Measurements from ENCODE around the gene THBS2.

- TF ChIP-seq, protein P1, sequence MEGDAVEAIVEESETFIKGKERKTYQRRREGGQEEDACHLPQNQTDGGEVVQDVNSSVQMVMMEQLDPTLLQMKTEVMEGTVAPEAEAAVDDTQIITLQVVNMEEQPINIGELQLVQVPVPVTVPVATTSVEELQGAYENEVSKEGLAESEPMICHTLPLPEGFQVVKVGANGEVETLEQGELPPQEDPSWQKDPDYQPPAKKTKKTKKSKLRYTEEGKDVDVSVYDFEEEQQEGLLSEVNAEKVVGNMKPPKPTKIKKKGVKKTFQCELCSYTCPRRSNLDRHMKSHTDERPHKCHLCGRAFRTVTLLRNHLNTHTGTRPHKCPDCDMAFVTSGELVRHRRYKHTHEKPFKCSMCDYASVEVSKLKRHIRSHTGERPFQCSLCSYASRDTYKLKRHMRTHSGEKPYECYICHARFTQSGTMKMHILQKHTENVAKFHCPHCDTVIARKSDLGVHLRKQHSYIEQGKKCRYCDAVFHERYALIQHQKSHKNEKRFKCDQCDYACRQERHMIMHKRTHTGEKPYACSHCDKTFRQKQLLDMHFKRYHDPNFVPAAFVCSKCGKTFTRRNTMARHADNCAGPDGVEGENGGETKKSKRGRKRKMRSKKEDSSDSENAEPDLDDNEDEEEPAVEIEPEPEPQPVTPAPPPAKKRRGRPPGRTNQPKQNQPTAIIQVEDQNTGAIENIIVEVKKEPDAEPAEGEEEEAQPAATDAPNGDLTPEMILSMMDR (conservative IDR thresholded peaks at IDR 0.05 in 1 of 2, IDR thresholded peaks at IDR 0.05 in 1 of 2; ENCODE audit: extremely low read depth in 1 of 2, insufficient read depth in 1 of 2, low read depth in 1 of 2, low read length in 2 of 2) = no peak
- TF ChIP-seq EZH2 (IDR thresholded peaks at IDR 0.05; ENCODE audit: borderline replicate concordance, low read length) = no peak
Observed at GRCh38 chr6:169263836-169264608, 10.4 kb upstream of the THBS2 start.

All from mammary epithelial cell (primary cell).